ENCODE measurements around the gene CCDC7.

DNA sequence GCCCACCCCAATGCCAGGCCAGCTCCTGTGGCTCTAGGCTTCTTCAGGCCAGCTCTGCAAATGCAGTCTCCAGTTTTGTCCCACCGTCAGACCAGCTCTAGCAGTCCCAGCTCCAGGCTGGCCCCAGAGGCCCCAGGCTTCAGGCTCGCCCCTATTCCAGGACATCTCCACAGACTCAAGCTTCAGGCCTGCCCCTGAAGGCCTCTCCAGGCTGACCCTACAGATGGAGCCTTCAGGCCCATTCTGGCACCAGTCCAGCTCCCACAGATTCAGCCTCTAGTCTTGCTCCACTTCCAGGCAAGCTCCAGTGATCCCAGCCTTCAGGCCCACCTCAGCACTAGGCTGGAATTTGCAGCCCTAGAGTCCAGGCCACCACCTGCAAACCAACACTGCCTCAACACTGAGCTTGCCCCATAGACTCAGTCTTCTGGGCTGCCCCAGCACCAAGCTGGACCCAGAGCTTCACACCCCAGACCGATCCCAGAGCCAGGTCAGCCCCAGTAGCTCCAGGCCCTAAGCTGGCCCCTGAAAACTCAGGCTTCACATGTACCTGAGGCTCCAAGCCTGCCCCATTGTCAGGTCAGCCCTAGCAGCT is 341.8 kb downstream of the CCDC7 start:
- TF ChIP-seq, protein P1, sequence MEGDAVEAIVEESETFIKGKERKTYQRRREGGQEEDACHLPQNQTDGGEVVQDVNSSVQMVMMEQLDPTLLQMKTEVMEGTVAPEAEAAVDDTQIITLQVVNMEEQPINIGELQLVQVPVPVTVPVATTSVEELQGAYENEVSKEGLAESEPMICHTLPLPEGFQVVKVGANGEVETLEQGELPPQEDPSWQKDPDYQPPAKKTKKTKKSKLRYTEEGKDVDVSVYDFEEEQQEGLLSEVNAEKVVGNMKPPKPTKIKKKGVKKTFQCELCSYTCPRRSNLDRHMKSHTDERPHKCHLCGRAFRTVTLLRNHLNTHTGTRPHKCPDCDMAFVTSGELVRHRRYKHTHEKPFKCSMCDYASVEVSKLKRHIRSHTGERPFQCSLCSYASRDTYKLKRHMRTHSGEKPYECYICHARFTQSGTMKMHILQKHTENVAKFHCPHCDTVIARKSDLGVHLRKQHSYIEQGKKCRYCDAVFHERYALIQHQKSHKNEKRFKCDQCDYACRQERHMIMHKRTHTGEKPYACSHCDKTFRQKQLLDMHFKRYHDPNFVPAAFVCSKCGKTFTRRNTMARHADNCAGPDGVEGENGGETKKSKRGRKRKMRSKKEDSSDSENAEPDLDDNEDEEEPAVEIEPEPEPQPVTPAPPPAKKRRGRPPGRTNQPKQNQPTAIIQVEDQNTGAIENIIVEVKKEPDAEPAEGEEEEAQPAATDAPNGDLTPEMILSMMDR (conservative IDR thresholded peaks at IDR 0.05; ENCODE audit: low read length): no peak
- no peak for TF ChIP-seq EZH2phosphoT487 (IDR thresholded peaks at IDR 0.05; ENCODE audit: borderline replicate concordance, low read depth, low read length)
